K562 (cell line): ENCODE data around the gene LEO1. TPM values are rescaled to one million over a fixed set of nuclear protein-coding genes. Genes with fewer than 3 reads are reported as not detected.
A peak's percentile ranks its signal among the peaks of the same experiment; 100 is the strongest.

Experiments used
- ATF4 ChIP-seq: fragments of 450-650 bp; formaldehyde crosslinking; IDR thresholded peaks from 2 replicates; pipeline ENCODE4 v1.4.0; 2022; ENCODE audit warnings: mild to moderate bottlenecking, moderate library complexity
- ATF6 ChIP-seq: sonication (generic); formaldehyde crosslinking; IDR thresholded peaks from 2 replicates; pipeline ENCODE4 v1.4.0; 2020; ENCODE audit warnings: mild to moderate bottlenecking, missing genetic modification reagents
- CREBBP ChIP-seq: IDR thresholded peaks from one replicate; pipeline ENCODE4 v1.6.1; 2012; ENCODE audit warnings: low read depth, mild to moderate bottlenecking, control low read depth, inconsistent platforms, low read length
- HMG20B ChIP-seq: fragments of 250-450 bp; sonication (Bioruptor Pico); IDR thresholded peaks from 2 replicates; pipeline ENCODE4 v1.5.0; 2021; ENCODE audit warnings: mild to moderate bottlenecking
- KDM4B ChIP-seq, 2 experiments: fragments of 450-650 bp in 1 of 2; sonication (generic) in 1 of 2; IDR thresholded peaks; 2 replicates each; pipeline ENCODE4 v1.6.1; 2016 to 2017; ENCODE audit warnings: borderline replicate concordance in 2 of 2, antibody characterized with exemption in 1 of 2, low read depth in 1 of 2, mild to moderate bottlenecking in 1 of 2
- KLF1 ChIP-seq: fragments of 450-650 bp; IDR thresholded peaks from 2 replicates; pipeline ENCODE4 v1.6.1; 2016; ENCODE audit warnings: missing genetic modification characterization, missing compliant biosample characterization
- MECOM ChIP-seq: fragments of 250-450 bp; sonication (Bioruptor Pico); IDR thresholded peaks from 2 replicates; pipeline ENCODE4 v1.8.0; 2022; ENCODE audit warnings: inconsistent platforms
- MEIS2 ChIP-seq: fragments of 450-650 bp; IDR thresholded peaks from 2 replicates; pipeline ENCODE4 v1.6.1; 2014; ENCODE audit warnings: mild to moderate bottlenecking; ENCODE audit not compliant: partially characterized antibody
- MLX ChIP-seq, 2 experiments: fragments of 450-650 bp in 1 of 2; sonication (generic) in 1 of 2; formaldehyde crosslinking; conservative IDR thresholded peaks; 2 replicates each; pipeline versions ENCODE4 v1.4.0 to v1.8.1; 2020 to 2022; ENCODE audit warnings: mild to moderate bottlenecking in 1 of 2, missing genetic modification reagents in 1 of 2
- MTA3 ChIP-seq: fragments of 450-650 bp; formaldehyde crosslinking; IDR thresholded peaks from 2 replicates; pipeline ENCODE4 v1.6.1; 2017; ENCODE audit warnings: mild to moderate bottlenecking, borderline replicate concordance
- MXI1 ChIP-seq: IDR thresholded peaks from 2 replicates; pipeline ENCODE4 v1.6.1; 2011; ENCODE audit warnings: low read depth, mild to moderate bottlenecking, improper control_type of control experiment, low read length
- NCOA1 ChIP-seq: fragments of 450-650 bp; IDR thresholded peaks from 2 replicates; pipeline ENCODE4 v1.6.1; 2016; ENCODE audit warnings: low read depth
- NFIC ChIP-seq: fragments of 450-650 bp; IDR thresholded peaks from 2 replicates; pipeline ENCODE4 v1.6.1; 2017; ENCODE audit warnings: mild to moderate bottlenecking, inconsistent platforms
- PHTF2 ChIP-seq: fragments of 250-450 bp; sonication (Bioruptor Pico); IDR thresholded peaks from 2 replicates; pipeline ENCODE4 v1.5.0; 2021; ENCODE audit warnings: mild to moderate bottlenecking
- SRSF7 ChIP-seq: fragments of 200-400 bp; formaldehyde crosslinking; optimal IDR thresholded peaks from 2 replicates; pipeline ENCODE3; 2017; ENCODE audit warnings: mild to moderate bottlenecking, low read depth, low read length
- TAF15 ChIP-seq: fragments of 200-400 bp; formaldehyde crosslinking; IDR thresholded peaks from 2 replicates; pipeline ENCODE4 v1.6.1; 2017; ENCODE audit warnings: mild to moderate bottlenecking, low read depth, low read length, moderate library complexity
- TAF7 ChIP-seq: fragments of 450-650 bp; IDR thresholded peaks from 2 replicates; pipeline ENCODE4 v1.6.1; 2016; ENCODE audit warnings: missing genetic modification characterization, missing compliant biosample characterization
- U2AF1 ChIP-seq: fragments of 200-400 bp; formaldehyde crosslinking; optimal IDR thresholded peaks from 2 replicates; pipeline ENCODE3; 2017; ENCODE audit warnings: mild to moderate bottlenecking, low read depth, low read length, moderate library complexity
- ZFX ChIP-seq: sonication (generic); formaldehyde crosslinking; IDR thresholded peaks from 2 replicates; pipeline ENCODE4 v1.8.0; 2022; ENCODE audit warnings: mild to moderate bottlenecking, missing genetic modification reagents, moderate library complexity
- ZNF143 ChIP-seq: sonication (generic); formaldehyde crosslinking; IDR thresholded peaks from 2 replicates; pipeline ENCODE4 v1.9.0; 2022; ENCODE audit warnings: mild to moderate bottlenecking, missing genetic modification reagents
- ZNF224 ChIP-seq: sonication (generic); formaldehyde crosslinking; IDR thresholded peaks from 2 replicates; pipeline ENCODE4 v1.8.0; 2022; ENCODE audit warnings: mild to moderate bottlenecking, missing genetic modification reagents
- ZNF408 ChIP-seq: fragments of 250-450 bp; sonication (Bioruptor Pico); IDR thresholded peaks from 2 replicates; pipeline ENCODE4 v1.4.0; 2020; ENCODE audit warnings: low read depth, mild to moderate bottlenecking, moderate library complexity
- ZNF436 ChIP-seq: fragments of 250-450, 450-650 bp; sonication (Bioruptor Pico); formaldehyde crosslinking; IDR thresholded peaks from 2 replicates; pipeline ENCODE4 v1.7.0; 2020; ENCODE audit warnings: mild to moderate bottlenecking
- ZNF444 ChIP-seq: fragments of 250-450 bp; sonication (Bioruptor Pico); IDR thresholded peaks from 2 replicates; pipeline ENCODE4 v1.4.0; 2020; ENCODE audit warnings: mild to moderate bottlenecking, moderate library complexity
- polyA plus RNA-seq, 8 experiments: library from polyadenylated mRNA; depleted of rRNA in 4 of 8; stranded (reverse) in 5 of 8; unstranded in 3 of 8; fragments of >200 nt; fragmentation: Nextera tagmentation in 2 of 8; fragmentation: Illumina TruSeq in 1 of 8; extraction: Ambion mirVana in 2 of 8; extraction: Trizol in 1 of 8; gene quantifications; 2 replicates each; pipeline versions ENCODE4 v1.2.1 to v1.2.3, GENCODE V29; 2011 to 2014; ENCODE audit warnings: inconsistent platforms in 1 of 8, missing spikeins in 1 of 8
- total RNA-seq, 7 experiments: library from RNA; depleted of rRNA in 6 of 7; stranded (reverse); fragments of >200 nt in 6 of 7; fragmentation: Illumina TruSeq in 2 of 7; extraction: Trizol in 2 of 7; gene quantifications; 2 replicates each; pipeline versions ENCODE4 v1.2.1 to v1.2.3, GENCODE V29; 2011 to 2021; ENCODE audit warnings: low replicate concordance in 1 of 7
- TF ChIP-seq, protein P1 (sequence below), 2 experiments: IDR thresholded peaks; 2 replicates each; pipeline ENCODE4 v1.6.1; 2012; ENCODE audit warnings: improper control_type of control experiment in 2 of 2, low read depth in 2 of 2, low read length in 2 of 2, borderline replicate concordance in 1 of 2

LEO1 gene
- total and polyA plus RNA-seq, 9 of the 15 experiments (the other 6 are each of a cell fraction or from before 2014, with no cell fraction given) = 8.4 to 48.3 (median 37.9) TPM

GRCh38 chr15:52013151-52013791 lies 41.7 kb upstream of the LEO1 start (continued):
- TF ChIP-seq ATF4 (CRISPR knock-in tag) = no peak
- no peak for TF ChIP-seq ZNF143 (CRISPR knock-in tag)
- no peak for TF ChIP-seq TAF7 (tag)
- no peak for TF ChIP-seq NCOA1
- no peak for TF ChIP-seq ZNF436 (CRISPR knock-in tag)
- no peak for TF ChIP-seq ATF6
- TF ChIP-seq HMG20B (CRISPR knock-in tag) = no peak
- TF ChIP-seq ZNF444 (CRISPR knock-in tag) = no peak
- TF ChIP-seq MEIS2 = peak; percentile 89
- TF ChIP-seq MECOM (CRISPR knock-in tag) = 0 out of 2 replicates have a peak, but pooled peaks have one; percentile 21
- no peak for TF ChIP-seq SRSF7
- no peak for TF ChIP-seq KLF1
- TF ChIP-seq PHTF2 (CRISPR knock-in tag) = no peak
- no peak for TF ChIP-seq U2AF1
- TF ChIP-seq ZNF408 (CRISPR knock-in tag) = no peak
- TF ChIP-seq MXI1 = no peak
- no peak for TF ChIP-seq ZNF224 (CRISPR knock-in tag)
- no peak for TF ChIP-seq TAF15
- no peak for TF ChIP-seq KDM4B (IDR thresholded peaks at IDR 0.05; ENCODE audit: borderline replicate concordance in 2 of 2, low read depth in 1 of 2)
- TF ChIP-seq MTA3 = no peak
- no peak for TF ChIP-seq CREBBP
- TF ChIP-seq ZFX (CRISPR knock-in tag) = no peak
- TF ChIP-seq, protein P1, sequence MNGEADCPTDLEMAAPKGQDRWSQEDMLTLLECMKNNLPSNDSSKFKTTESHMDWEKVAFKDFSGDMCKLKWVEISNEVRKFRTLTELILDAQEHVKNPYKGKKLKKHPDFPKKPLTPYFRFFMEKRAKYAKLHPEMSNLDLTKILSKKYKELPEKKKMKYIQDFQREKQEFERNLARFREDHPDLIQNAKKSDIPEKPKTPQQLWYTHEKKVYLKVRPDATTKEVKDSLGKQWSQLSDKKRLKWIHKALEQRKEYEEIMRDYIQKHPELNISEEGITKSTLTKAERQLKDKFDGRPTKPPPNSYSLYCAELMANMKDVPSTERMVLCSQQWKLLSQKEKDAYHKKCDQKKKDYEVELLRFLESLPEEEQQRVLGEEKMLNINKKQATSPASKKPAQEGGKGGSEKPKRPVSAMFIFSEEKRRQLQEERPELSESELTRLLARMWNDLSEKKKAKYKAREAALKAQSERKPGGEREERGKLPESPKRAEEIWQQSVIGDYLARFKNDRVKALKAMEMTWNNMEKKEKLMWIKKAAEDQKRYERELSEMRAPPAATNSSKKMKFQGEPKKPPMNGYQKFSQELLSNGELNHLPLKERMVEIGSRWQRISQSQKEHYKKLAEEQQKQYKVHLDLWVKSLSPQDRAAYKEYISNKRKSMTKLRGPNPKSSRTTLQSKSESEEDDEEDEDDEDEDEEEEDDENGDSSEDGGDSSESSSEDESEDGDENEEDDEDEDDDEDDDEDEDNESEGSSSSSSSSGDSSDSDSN (IDR thresholded peaks at IDR 0.05; ENCODE audit: borderline replicate concordance in 1 of 2, low read depth in 2 of 2, low read length in 2 of 2) = no peak
- TF ChIP-seq MLX (CRISPR knock-in tag; conservative IDR thresholded peaks at IDR 0.05) = no peak
- no peak for TF ChIP-seq NFIC
